ENCODE measurements around the gene DCAF6.

Gene DCAF6

GRCh38 chr1:168081373-168082007, 145.0 kb downstream of the DCAF6 start:
- H3K9ac ChIP-seq (ENCODE audit: insufficient read length) = no peak overlapping the region
- no peak overlapping the region for H3K27ac ChIP-seq
- no peak for DNase-seq (ENCODE audit: low read depth, low spot score)
- H3K4me3 ChIP-seq = no peak overlapping the region
- H3K36me3 ChIP-seq (ENCODE audit: insufficient read depth, low read length) = peaks cover 6% of the 10 kb centered on the region; the same call in 1 of the 2 replicates
- TF ChIP-seq POLR2AphosphoS5 (IDR thresholded peaks at IDR 0.05; ENCODE audit: borderline replicate concordance, low read depth, low read length) = no peak
- TF ChIP-seq FOXP2 (optimal IDR thresholded peaks at IDR 0.05; ENCODE audit: control extremely low read depth, extremely low read length, insufficient read depth) = no peak
- TF ChIP-seq EZH2 (IDR thresholded peaks at IDR 0.05) = no peak
- no peaks in the 10 kb centered on the region for H3K9me3 ChIP-seq (ENCODE audit: low read depth, low read length)

DNA sequence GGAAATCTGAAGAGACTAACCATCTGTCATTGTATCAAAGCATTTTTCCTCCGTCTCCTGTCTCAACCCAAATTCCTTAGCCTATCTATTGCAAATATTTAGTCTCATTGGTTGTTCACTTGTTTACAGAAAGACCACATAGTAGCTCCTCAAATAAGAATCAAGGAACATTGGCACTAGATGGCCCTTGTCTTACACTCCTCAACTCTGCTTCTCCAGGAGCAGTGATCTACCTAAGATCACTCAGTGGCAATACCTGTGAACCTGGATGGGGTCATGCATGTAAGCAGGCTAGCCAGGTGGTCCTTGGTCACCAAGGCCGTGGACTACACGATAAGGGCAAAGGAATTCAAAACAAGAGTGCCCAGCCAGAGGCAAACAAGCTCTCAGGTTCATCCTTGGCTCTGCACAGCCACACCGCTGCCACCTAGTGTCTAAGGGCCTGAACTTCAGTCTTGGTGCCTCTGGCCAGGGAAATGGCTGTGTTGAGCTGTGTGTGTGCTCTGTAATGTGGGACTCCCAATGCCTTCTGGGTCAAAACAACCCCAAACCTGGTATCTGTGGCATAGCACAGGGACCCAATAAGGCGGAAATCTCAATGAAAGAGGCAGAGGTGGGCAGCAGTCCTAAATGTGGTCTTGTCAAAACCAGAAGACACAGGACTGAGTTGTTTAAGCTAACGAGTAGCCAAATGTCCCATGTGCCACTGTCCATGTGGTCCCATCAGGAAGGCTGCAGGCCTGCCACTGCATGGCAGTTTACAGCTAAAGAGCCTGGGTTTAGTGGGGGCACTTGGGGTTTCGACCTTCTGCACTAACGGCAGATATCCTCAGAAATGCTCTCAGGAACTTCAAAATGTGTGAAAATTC, 145.8 kb downstream of the DCAF6 start:
- no peak overlapping the region for H3K4me3 ChIP-seq
- no peak overlapping the region for H3K9ac ChIP-seq (ENCODE audit: insufficient read length)
- no peaks in the 10 kb centered on the region for H3K9me3 ChIP-seq (ENCODE audit: low read depth, low read length)
- H3K27ac ChIP-seq = no peak overlapping the region
- H3K36me3 ChIP-seq (ENCODE audit: insufficient read depth, low read length) = peaks cover 1% of the 10 kb centered on the region; the same call in 1 of the 2 replicates
- DNase-seq (ENCODE audit: low read depth, low spot score) = peak; percentile 35
- TF ChIP-seq EZH2 (IDR thresholded peaks at IDR 0.05) (no peak), POLR2AphosphoS5 (IDR thresholded peaks at IDR 0.05; ENCODE audit: borderline replicate concordance, low read depth, low read length) (no peak), FOXP2 (optimal IDR thresholded peaks at IDR 0.05; ENCODE audit: control extremely low read depth, extremely low read length, insufficient read depth) (no peak)

DNA sequence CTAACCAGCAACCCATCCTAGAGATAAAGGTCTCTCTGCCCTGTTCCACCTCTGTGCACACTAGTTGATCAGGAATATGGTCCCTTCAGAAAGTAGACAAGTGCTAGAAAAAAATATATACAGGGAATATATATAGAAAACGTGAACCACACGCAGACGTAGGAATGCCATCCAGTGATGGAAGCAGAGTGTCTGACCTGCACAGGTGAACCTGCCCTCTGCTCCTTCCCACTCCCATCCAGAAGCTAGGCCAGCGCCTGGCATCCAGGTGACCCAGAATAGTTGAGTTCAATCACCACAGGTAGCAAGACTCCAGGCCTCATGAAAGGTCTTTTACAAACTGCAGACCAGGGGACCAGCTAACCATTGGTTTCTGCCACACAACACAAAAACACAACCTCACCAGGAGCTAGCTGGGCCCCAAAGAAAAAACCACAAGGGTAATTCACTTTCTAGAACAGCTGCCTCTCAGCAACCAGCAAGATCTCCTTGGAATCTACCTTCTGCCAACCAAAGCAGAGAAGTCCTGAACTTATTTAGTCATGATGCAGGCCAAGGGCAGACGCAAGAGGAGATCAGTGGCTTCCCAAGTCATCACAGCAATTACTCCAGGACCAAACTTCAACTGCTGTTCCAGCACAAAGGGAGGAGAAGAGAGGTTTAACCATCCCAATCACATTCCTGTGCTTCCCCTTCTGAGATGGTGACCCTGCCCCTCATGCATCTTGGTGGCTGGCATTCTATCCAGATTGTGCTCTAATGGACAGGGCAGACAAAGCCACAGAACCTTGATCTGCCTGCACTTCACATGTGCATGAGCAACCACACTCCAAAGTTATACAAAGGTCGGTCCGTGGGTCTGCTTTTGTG, 147.2 kb downstream of the DCAF6 start:
- Histone ChIP-seq H3K27ac (no peak overlapping the region), H3K9me3 (ENCODE audit: low read depth, low read length) (no peaks in the 10 kb centered on the region), H3K9ac (ENCODE audit: insufficient read length) (no peak overlapping the region), H3K36me3 (ENCODE audit: insufficient read depth, low read length) (no peaks in the 10 kb centered on the region), H3K4me3 (no peak overlapping the region)
- no peak for DNase-seq (ENCODE audit: low read depth, low spot score)
- TF ChIP-seq FOXP2 (optimal IDR thresholded peaks at IDR 0.05; ENCODE audit: control extremely low read depth, extremely low read length, insufficient read depth) (no peak), EZH2 (IDR thresholded peaks at IDR 0.05) (no peak), POLR2AphosphoS5 (IDR thresholded peaks at IDR 0.05; ENCODE audit: borderline replicate concordance, low read depth, low read length) (no peak)

GRCh38 chr1:168084396-168085231, 148.1 kb downstream of the DCAF6 start:
- H3K4me3 ChIP-seq = no peak overlapping the region
- no peak overlapping the region for H3K9ac ChIP-seq (ENCODE audit: insufficient read length)
- H3K36me3 ChIP-seq (ENCODE audit: insufficient read depth, low read length) = no peaks in the 10 kb centered on the region
- no peak for DNase-seq (ENCODE audit: low read depth, low spot score)
- no peaks in the 10 kb centered on the region for H3K9me3 ChIP-seq (ENCODE audit: low read depth, low read length)
- no peak overlapping the region for H3K27ac ChIP-seq
- TF ChIP-seq FOXP2 (optimal IDR thresholded peaks at IDR 0.05; ENCODE audit: control extremely low read depth, extremely low read length, insufficient read depth) (no peak), EZH2 (IDR thresholded peaks at IDR 0.05) (no peak), POLR2AphosphoS5 (IDR thresholded peaks at IDR 0.05; ENCODE audit: borderline replicate concordance, low read depth, low read length) (no peak)

- Histone ChIP-seq H3K9me3 (ENCODE audit: low read depth, low read length) (no peaks in the 10 kb centered on the region), H3K36me3 (ENCODE audit: insufficient read depth, low read length) (no peaks in the 10 kb centered on the region), H3K9ac (ENCODE audit: insufficient read length) (no peak overlapping the region), H3K4me3 (no peak overlapping the region), H3K27ac (no peak overlapping the region)
- TF ChIP-seq FOXP2 (optimal IDR thresholded peaks at IDR 0.05; ENCODE audit: control extremely low read depth, extremely low read length, insufficient read depth) = no peak
- no peak for TF ChIP-seq POLR2AphosphoS5 (IDR thresholded peaks at IDR 0.05; ENCODE audit: borderline replicate concordance, low read depth, low read length)
- no peak for TF ChIP-seq EZH2 (IDR thresholded peaks at IDR 0.05)
- no peak for DNase-seq (ENCODE audit: low read depth, low spot score)
These were observed 149.0 kb downstream of the DCAF6 start for GRCh38 chr1:168085401-168085872.

- no peak for TF ChIP-seq POLR2AphosphoS5 (IDR thresholded peaks at IDR 0.05; ENCODE audit: borderline replicate concordance, low read depth, low read length)
- no peak for TF ChIP-seq EZH2 (IDR thresholded peaks at IDR 0.05)
- no peak for TF ChIP-seq FOXP2 (optimal IDR thresholded peaks at IDR 0.05; ENCODE audit: control extremely low read depth, extremely low read length, insufficient read depth)
- Histone ChIP-seq H3K27ac (no peak overlapping the region), H3K9ac (ENCODE audit: insufficient read length) (no peak overlapping the region), H3K36me3 (ENCODE audit: insufficient read depth, low read length) (no peaks in the 10 kb centered on the region), H3K9me3 (ENCODE audit: low read depth, low read length) (no peaks in the 10 kb centered on the region), H3K4me3 (no peak overlapping the region)
- DNase-seq (ENCODE audit: low read depth, low spot score) = no peak
These were observed 150.0 kb downstream of the DCAF6 start for GRCh38 chr1:168086438-168086837.

- no peak for TF ChIP-seq FOXP2 (optimal IDR thresholded peaks at IDR 0.05; ENCODE audit: control extremely low read depth, extremely low read length, insufficient read depth)
- no peak for TF ChIP-seq EZH2 (IDR thresholded peaks at IDR 0.05)
- no peak for TF ChIP-seq POLR2AphosphoS5 (IDR thresholded peaks at IDR 0.05; ENCODE audit: borderline replicate concordance, low read depth, low read length)
- no peak overlapping the region for H3K4me3 ChIP-seq
- no peak overlapping the region for H3K27ac ChIP-seq
- H3K9me3 ChIP-seq (ENCODE audit: low read depth, low read length) = no peaks in the 10 kb centered on the region
- H3K36me3 ChIP-seq (ENCODE audit: insufficient read depth, low read length) = no peaks in the 10 kb centered on the region
- H3K9ac ChIP-seq (ENCODE audit: insufficient read length) = no peak overlapping the region
- DNase-seq (ENCODE audit: low read depth, low spot score) = no peak
These were observed 151.2 kb downstream of the DCAF6 start for GRCh38 chr1:168087696-168088095.

Measured in SK-N-MC (cell line).